ENCODE results near the gene TBC1D4.

The TBC1D4 gene

DNA sequence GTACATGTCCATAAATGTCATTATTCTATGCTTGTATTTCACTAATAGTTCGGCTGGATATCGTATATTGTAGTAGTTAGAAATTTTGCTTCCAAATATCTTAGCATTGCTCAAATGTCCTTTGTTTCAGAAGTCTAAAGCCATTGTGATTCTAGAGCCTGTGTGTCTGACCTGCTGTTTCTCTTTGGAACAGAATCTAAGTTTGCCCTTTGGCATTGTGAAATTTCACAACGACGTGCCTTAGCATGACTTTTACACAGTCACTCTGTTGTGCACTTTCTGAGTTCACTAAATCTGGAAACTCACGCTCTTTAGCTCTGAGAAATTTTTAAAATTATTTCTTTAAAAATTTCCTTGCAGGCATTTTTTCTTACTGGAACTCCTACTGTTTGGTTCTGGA lies 152.2 kb downstream of the TBC1D4 start:
- 88% methylated on average over 5 of the region's 5 CpGs for WGBS
- Histone ChIP-seq H3K4me1 (ENCODE audit: insufficient read depth, low read length) (peaks cover 22% of the 10 kb centered on the region), H3K4me3 (ENCODE audit: low read length) (no peak overlapping the region), H3K36me3 (ENCODE audit: insufficient read depth, low read length) (peaks cover 16% of the 10 kb centered on the region), H3K27ac (ENCODE audit: low read depth, low read length) (peak overlapping the region; percentile 33; the same call in 1 of the 2 replicates), H3K9ac (ENCODE audit: low read depth, low read length) (no peak overlapping the region), H3K27me3 (ENCODE audit: insufficient read depth, low read length) (no peaks in the 10 kb centered on the region), H3K9me3 (ENCODE audit: insufficient read depth, low read depth, low read length) (no peaks in the 10 kb centered on the region)

DNA sequence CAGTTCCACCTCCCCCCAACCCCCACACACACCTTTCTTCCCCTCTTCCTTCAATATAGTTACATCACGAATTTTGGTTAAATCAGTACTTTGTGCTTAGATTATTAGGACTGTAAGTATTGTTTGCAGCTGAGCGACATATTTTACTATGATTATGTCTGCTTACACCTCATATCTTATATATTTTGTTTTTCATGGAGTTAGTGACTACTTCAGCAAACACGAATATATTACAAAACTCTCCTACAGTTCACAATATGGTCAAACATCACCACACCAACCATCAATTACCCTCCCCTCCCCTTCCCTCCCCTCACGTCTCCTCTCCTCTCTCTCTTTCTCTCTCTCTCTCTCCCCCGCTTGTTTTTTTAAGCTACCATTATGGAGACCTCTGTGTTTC lies 152.9 kb downstream of the TBC1D4 start:
- H3K4me1 ChIP-seq (ENCODE audit: insufficient read depth, low read length), result peaks cover 22% of the 10 kb centered on the region
- no peaks in the 10 kb centered on the region for H3K27me3 ChIP-seq (ENCODE audit: insufficient read depth, low read length)
- peaks cover 17% of the 10 kb centered on the region for H3K36me3 ChIP-seq (ENCODE audit: insufficient read depth, low read length)
- H3K9me3 ChIP-seq (ENCODE audit: insufficient read depth, low read depth, low read length), result no peaks in the 10 kb centered on the region
- H3K4me3 ChIP-seq (ENCODE audit: low read length), result no peak overlapping the region
- H3K27ac ChIP-seq (ENCODE audit: low read depth, low read length), result peak overlapping the region; percentile 33; the same call in 1 of the 2 replicates
- no peak overlapping the region for H3K9ac ChIP-seq (ENCODE audit: low read depth, low read length)
- 83% methylated on average over 3 of the region's 5 CpGs for WGBS

DNA sequence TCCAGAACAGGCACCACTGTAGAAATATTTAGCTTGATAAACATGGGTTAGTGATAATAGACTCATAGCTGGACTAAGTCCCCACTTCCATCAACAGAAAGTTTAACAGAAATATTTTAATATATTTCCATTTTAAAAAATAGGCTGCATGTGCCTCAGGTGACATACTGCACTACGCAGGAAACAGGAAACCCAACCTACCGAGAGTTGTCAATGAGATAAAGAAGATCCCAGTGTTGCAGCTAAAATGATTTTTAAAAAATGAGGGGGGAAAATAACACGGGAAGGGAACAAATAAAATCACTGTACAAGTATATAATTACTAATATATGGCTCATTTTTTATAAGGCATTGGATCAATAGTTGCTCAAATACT lies 154.8 kb downstream of the TBC1D4 start:
- Histone ChIP-seq H3K4me1 (ENCODE audit: insufficient read depth, low read length) (peaks cover 17% of the 10 kb centered on the region), H3K27me3 (ENCODE audit: insufficient read depth, low read length) (no peaks in the 10 kb centered on the region), H3K9ac (ENCODE audit: low read depth, low read length) (no peak overlapping the region), H3K9me3 (ENCODE audit: insufficient read depth, low read depth, low read length) (no peaks in the 10 kb centered on the region), H3K27ac (ENCODE audit: low read depth, low read length) (no peak overlapping the region), H3K36me3 (ENCODE audit: insufficient read depth, low read length) (peaks cover 17% of the 10 kb centered on the region), H3K4me3 (ENCODE audit: low read length) (no peak overlapping the region)
- 100% methylated on average over 2 of the region's 3 CpGs for WGBS

DNA sequence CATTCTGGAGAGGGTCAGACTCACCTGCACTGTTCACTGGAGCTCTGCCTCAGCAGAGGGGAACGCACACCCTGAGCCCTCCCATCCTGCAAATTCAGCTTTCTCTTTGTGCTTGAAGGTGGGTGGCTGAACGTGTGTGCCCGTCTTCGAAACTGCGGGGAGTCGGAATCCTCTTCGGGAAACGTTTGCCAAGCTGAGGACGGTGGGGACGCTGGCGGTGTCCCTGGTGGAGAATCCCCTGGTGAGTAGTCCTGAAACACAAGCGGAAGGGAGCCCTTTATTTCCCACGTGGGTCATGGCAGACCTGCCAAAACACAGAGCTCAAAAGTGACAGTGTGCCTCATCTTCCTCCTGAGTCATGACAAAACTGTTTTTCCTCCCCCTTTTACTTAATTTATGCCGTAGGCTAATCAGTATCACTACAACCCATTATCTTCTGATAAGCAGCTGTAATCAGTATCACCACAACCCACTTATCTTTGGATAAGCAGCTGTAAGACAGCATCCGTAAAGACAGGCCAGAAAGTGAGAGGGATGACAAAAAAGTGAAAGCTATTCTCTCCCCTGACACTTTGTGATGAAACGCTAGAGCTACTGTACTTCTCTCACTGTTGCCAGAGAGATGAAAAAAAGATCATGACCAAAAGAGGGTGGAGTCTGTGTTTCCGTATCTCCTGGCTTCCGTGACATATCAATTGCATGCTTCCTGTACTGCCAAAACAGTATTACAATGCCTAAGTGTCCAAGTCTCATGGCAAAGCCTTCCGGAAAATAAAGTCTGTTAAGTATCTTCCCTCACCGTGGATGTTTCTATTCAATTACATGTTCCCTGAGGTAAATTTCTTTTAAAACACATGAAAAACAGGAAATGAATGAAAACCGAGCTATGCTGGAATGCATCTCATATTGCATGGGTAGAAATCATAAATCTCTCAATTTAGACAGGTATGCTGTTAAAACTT lies 155.5 kb downstream of the TBC1D4 start:
- no peaks in the 10 kb centered on the region for H3K27me3 ChIP-seq (ENCODE audit: insufficient read depth, low read length)
- no peak overlapping the region for H3K9ac ChIP-seq (ENCODE audit: low read depth, low read length)
- H3K36me3 ChIP-seq (ENCODE audit: insufficient read depth, low read length), result peaks cover 22% of the 10 kb centered on the region
- peaks cover 17% of the 10 kb centered on the region for H3K4me1 ChIP-seq (ENCODE audit: insufficient read depth, low read length)
- no peak overlapping the region for H3K4me3 ChIP-seq (ENCODE audit: low read length)
- WGBS, result 89% methylated on average over 21 of the region's 21 CpGs
- no peaks in the 10 kb centered on the region for H3K9me3 ChIP-seq (ENCODE audit: insufficient read depth, low read depth, low read length)
- H3K27ac ChIP-seq (ENCODE audit: low read depth, low read length), result no peak overlapping the region

DNA sequence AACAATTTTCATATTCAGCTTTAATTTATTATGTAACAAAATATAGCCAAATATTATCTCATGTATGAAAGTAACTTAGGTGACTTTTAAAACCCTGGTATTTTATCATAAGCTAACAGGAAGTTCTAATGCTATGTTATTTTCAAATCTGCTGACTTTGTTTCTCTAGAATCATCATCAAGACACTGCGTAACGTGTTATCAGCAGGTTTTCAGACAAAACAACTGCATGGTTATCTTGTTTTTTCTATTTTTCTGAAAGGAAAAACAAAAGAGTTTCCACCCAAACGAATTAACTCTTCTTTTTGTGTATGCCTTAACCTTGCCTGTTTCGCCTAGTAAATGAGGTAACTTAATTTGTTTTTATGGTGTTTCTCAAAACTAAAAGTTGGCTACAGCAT lies 156.3 kb downstream of the TBC1D4 start:
- Histone ChIP-seq H3K4me3 (ENCODE audit: low read length) (no peak overlapping the region), H3K27me3 (ENCODE audit: insufficient read depth, low read length) (no peaks in the 10 kb centered on the region), H3K4me1 (ENCODE audit: insufficient read depth, low read length) (peaks cover 14% of the 10 kb centered on the region), H3K27ac (ENCODE audit: low read depth, low read length) (no peak overlapping the region), H3K9ac (ENCODE audit: low read depth, low read length) (no peak overlapping the region), H3K36me3 (ENCODE audit: insufficient read depth, low read length) (peaks cover 26% of the 10 kb centered on the region), H3K9me3 (ENCODE audit: insufficient read depth, low read depth, low read length) (no peaks in the 10 kb centered on the region)
- 84% methylated on average over 2 of the region's 4 CpGs for WGBS

DNA sequence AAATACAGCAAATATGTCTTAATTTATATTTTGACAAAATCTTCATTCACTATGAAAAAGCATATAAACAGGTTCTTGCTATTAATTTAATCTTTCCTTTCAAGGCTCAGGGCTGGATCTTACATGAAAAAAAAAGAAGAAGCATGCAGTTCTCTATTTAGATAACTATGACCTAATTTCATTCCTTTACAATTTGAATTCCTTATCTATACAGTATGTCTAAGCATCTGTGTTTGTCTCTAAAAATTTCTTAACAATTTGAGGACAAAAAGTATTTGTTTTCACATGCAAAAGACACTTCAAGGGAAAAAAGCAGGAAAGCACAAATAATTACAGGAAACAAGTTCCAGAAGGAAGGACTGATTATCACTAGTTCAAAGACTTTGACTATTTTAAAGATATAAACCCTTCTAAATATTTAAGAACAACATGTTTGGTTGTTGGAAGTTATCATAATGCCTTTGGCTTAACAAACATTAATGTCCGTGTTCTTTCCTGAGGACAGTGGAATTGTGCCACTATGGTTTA lies 157.5 kb downstream of the TBC1D4 start:
- H3K4me1 ChIP-seq (ENCODE audit: insufficient read depth, low read length), result peaks cover 2% of the 10 kb centered on the region
- no peaks in the 10 kb centered on the region for H3K27me3 ChIP-seq (ENCODE audit: insufficient read depth, low read length)
- H3K9me3 ChIP-seq (ENCODE audit: insufficient read depth, low read depth, low read length), result no peaks in the 10 kb centered on the region
- H3K4me3 ChIP-seq (ENCODE audit: low read length), result no peak overlapping the region
- no peak overlapping the region for H3K9ac ChIP-seq (ENCODE audit: low read depth, low read length)
- peaks cover 27% of the 10 kb centered on the region for H3K36me3 ChIP-seq (ENCODE audit: insufficient read depth, low read length)
- WGBS, result 100% methylated on average over 1 of the region's 1 CpG
- no peak overlapping the region for H3K27ac ChIP-seq (ENCODE audit: low read depth, low read length)

DNA sequence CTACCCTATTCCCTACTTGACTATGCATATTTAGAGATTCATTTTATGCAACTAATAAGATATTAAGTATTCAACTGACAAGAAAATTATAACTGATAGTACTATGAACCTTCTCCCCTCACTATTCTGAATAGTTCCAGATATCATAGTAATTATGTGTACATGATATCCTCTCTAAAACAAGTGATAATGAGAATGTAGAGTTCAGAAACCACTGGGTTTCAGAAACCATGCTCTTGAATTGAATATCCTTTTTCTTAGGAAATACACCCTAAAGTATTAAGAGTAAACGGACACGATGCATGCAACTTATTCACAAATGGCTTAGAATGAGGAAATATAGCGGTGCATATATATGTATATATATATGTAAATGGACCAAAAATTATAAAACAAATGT lies 160.9 kb downstream of the TBC1D4 start:
- Histone ChIP-seq H3K36me3 (ENCODE audit: insufficient read depth, low read length) (peaks cover 26% of the 10 kb centered on the region), H3K9me3 (ENCODE audit: insufficient read depth, low read depth, low read length) (no peaks in the 10 kb centered on the region), H3K4me3 (ENCODE audit: low read length) (no peak overlapping the region), H3K27me3 (ENCODE audit: insufficient read depth, low read length) (no peaks in the 10 kb centered on the region), H3K9ac (ENCODE audit: low read depth, low read length) (no peak overlapping the region), H3K27ac (ENCODE audit: low read depth, low read length) (no peak overlapping the region), H3K4me1 (ENCODE audit: insufficient read depth, low read length) (peaks cover 3% of the 10 kb centered on the region; the same call in 1 of the 2 replicates)
- WGBS, result no CpG with 5 or more reads among the region's 3 CpGs

DNA sequence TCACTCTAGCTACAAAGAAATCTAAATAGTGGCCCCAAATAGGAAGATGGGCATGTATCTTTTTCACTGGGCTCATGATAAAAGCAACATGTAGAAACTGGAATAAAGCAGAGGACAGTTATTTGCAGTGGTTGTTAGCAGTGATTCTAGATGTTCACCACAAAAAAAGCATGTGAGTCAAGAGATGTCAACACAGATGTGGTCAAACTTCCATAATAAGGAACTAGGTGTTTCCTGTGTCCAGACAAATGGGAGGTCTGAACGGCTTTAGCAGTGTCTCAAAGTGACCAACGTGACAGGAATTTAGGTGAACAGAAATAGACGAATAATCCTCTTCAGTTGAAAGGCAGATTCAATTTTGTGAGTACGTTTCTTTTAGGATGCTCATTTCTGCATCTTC lies 162.7 kb downstream of the TBC1D4 start:
- H3K9ac ChIP-seq (ENCODE audit: low read depth, low read length), result no peak overlapping the region
- 0 out of 2 replicates have a peak, but pooled peaks cover 12% of the 10 kb centered on the region for H3K36me3 ChIP-seq (ENCODE audit: insufficient read depth, low read length)
- no peaks in the 10 kb centered on the region for H3K27me3 ChIP-seq (ENCODE audit: insufficient read depth, low read length)
- H3K4me1 ChIP-seq (ENCODE audit: insufficient read depth, low read length), result peaks cover 3% of the 10 kb centered on the region; the same call in 1 of the 2 replicates
- WGBS, result 91% methylated on average over 4 of the region's 4 CpGs
- no peaks in the 10 kb centered on the region for H3K9me3 ChIP-seq (ENCODE audit: insufficient read depth, low read depth, low read length)
- no peak overlapping the region for H3K4me3 ChIP-seq (ENCODE audit: low read length)
- H3K27ac ChIP-seq (ENCODE audit: low read depth, low read length), result no peak overlapping the region

DNA sequence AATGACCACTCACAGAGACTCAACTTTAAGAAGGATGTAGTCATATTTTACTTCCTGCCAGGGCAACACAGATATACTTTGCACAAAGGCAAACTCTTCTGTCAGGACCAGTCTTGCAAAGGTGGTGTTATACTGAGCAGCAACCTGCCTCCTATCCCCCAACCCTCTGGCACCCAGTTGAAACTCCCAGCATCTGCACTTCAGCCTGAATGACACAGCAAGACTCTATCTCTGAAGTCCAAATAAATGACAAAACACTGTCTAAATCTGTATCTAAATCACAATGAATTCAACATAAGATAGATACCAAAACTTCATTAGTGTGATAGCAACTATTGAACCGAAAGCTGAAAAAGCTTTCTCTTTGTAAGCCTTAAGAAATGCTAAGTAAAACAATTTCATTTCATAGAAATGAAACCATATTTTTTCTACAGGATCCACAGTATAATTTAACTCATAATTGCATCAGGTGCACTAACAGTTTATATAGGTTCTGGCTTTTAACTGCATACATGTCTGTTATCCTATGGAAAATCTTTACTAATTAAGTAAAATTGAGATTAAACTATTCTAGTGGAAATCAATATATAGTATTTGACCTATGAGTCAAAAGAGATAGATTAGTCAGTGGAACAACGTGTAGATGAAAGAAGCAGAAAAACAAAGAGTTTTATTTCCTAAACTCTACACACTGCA lies 163.7 kb downstream of the TBC1D4 start:
- Histone ChIP-seq H3K36me3 (ENCODE audit: insufficient read depth, low read length) (0 out of 2 replicates have a peak, but pooled peaks cover 12% of the 10 kb centered on the region), H3K9me3 (ENCODE audit: insufficient read depth, low read depth, low read length) (no peaks in the 10 kb centered on the region), H3K4me1 (ENCODE audit: insufficient read depth, low read length) (peaks cover 3% of the 10 kb centered on the region; the same call in 1 of the 2 replicates), H3K9ac (ENCODE audit: low read depth, low read length) (no peak overlapping the region), H3K27me3 (ENCODE audit: insufficient read depth, low read length) (no peaks in the 10 kb centered on the region), H3K4me3 (ENCODE audit: low read length) (no peak overlapping the region), H3K27ac (ENCODE audit: low read depth, low read length) (no peak overlapping the region)
- whole genome bisulfite sequencing, result 100% methylated on average over 1 of the region's 2 CpGs

DNA sequence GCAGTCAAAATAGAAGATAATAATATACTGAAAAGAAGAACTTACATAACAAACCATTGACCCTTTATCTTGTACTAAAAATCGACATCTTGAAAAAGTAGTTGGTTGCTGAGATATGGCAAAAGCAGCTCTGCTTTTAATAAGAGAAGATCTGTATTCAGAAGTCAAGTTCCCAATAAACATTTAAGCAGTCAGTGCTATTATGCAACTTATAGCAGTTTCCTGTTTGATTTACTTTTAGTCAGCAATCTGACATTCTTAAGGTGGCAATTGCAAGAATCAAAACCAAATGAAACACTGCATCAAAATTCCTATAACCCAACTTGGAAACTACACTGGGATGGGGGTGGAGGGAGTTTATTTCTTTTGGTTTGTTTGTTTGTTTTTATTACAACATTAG lies 165.5 kb downstream of the TBC1D4 start:
- Histone ChIP-seq H3K9me3 (ENCODE audit: insufficient read depth, low read depth, low read length) (no peaks in the 10 kb centered on the region), H3K27me3 (ENCODE audit: insufficient read depth, low read length) (no peaks in the 10 kb centered on the region), H3K9ac (ENCODE audit: low read depth, low read length) (no peak overlapping the region), H3K4me1 (ENCODE audit: insufficient read depth, low read length) (peaks cover 3% of the 10 kb centered on the region; the same call in 1 of the 2 replicates), H3K27ac (ENCODE audit: low read depth, low read length) (no peak overlapping the region), H3K4me3 (ENCODE audit: low read length) (no peak overlapping the region), H3K36me3 (ENCODE audit: insufficient read depth, low read length) (peaks cover 7% of the 10 kb centered on the region; the same call in 1 of the 2 replicates)
- WGBS, result 86% methylated on average over 1 of the region's 1 CpG
